BLaER1 treated with 17β-estradiol and CSF1 and Interleukin-3, amounts not matched to agents 10 nM and 100 nM (cell line): Measurements from ENCODE around the gene DTX1.

Experiments used
- H3K27ac ChIP-seq, 11 experiments: shearing (Covaris generic); formaldehyde crosslinking; 2 replicates each; pipeline ENCODE4 v1.8.1; 2022
- H3K27me3 ChIP-seq, 11 experiments: shearing (Covaris generic); formaldehyde crosslinking; 2 replicates each; pipeline ENCODE4 v1.8.1; 2022
- H3K36me3 ChIP-seq, 11 experiments: shearing (Covaris generic); formaldehyde crosslinking; 2 replicates each; pipeline ENCODE4 v1.8.1; 2022
- H3K4me1 ChIP-seq, 10 experiments: shearing (Covaris generic); formaldehyde crosslinking; 2 replicates each; pipeline ENCODE4 v1.8.1; 2022
- H3K4me2 ChIP-seq, 11 experiments: shearing (Covaris generic); formaldehyde crosslinking; 2 replicates each; pipeline ENCODE4 v1.8.1; 2022
- H3K4me3 ChIP-seq, 10 experiments: shearing (Covaris generic); formaldehyde crosslinking; 2 replicates each; pipeline ENCODE4 v1.8.1; 2022
- H3K9ac ChIP-seq, 11 experiments: shearing (Covaris generic); formaldehyde crosslinking; 2 replicates each; pipeline ENCODE4 v1.8.1; 2022
- H3K9me3 ChIP-seq, 11 experiments: shearing (Covaris generic); formaldehyde crosslinking; replicated peaks in 1 of 11; 2 replicates each; pipeline ENCODE4 v1.8.1; 2022
- H4K20me1 ChIP-seq, 11 experiments: shearing (Covaris generic); formaldehyde crosslinking; 2 replicates each; pipeline ENCODE4 v1.8.1; 2022
- Cebpa-rat ChIP-seq, 11 experiments: shearing (Covaris generic); IDR thresholded peaks; 2 replicates each; pipeline ENCODE4 v1.8.1; 2022

Gene DTX1

GRCh38 chr12:113097716-113098440 is 41.3 kb downstream of the DTX1 start:
- H3K36me3 ChIP-seq = peaks cover 0 to 29% (median 12%) of the 10 kb centered on the region in 11 experiments; a peak in 11 of 22 replicates
- H3K9ac ChIP-seq = no peak overlapping the region
- no peaks in the 10 kb centered on the region for H3K9me3 ChIP-seq
- TF ChIP-seq Cebpa-rat (IDR thresholded peaks at IDR 0.05) = no peak
- H4K20me1 ChIP-seq = peaks cover 0 to 16% (median 0%) of the 10 kb centered on the region in 11 experiments; a peak in 4 of 22 replicates
- H3K4me3 ChIP-seq = no peak overlapping the region
- peaks cover 9 to 54% (median 29%) of the 10 kb centered on the region in 10 experiments for H3K4me1 ChIP-seq
- H3K4me2 ChIP-seq = peak overlapping the region in 10 of 11 experiments; percentile 10 to 48 (median 37); a peak in 14 of 22 replicates
- no peaks in the 10 kb centered on the region for H3K27me3 ChIP-seq
- no peak overlapping the region for H3K27ac ChIP-seq

GRCh38 chr12:113098441-113099028 is 42.0 kb downstream of the DTX1 start:
- H3K27ac ChIP-seq = no peak overlapping the region
- no peak overlapping the region for H3K9ac ChIP-seq
- peak overlapping the region in 10 of 11 experiments; percentile 10 to 48 (median 37); a peak in 17 of 22 replicates for H3K4me2 ChIP-seq
- peaks cover 0 to 16% (median 0%) of the 10 kb centered on the region in 11 experiments; a peak in 4 of 22 replicates for H4K20me1 ChIP-seq
- H3K9me3 ChIP-seq = no peaks in the 10 kb centered on the region
- peaks cover 0 to 32% (median 12%) of the 10 kb centered on the region in 11 experiments; a peak in 11 of 22 replicates for H3K36me3 ChIP-seq
- no peak overlapping the region for H3K4me3 ChIP-seq
- no peaks in the 10 kb centered on the region for H3K27me3 ChIP-seq
- no peak for TF ChIP-seq Cebpa-rat (IDR thresholded peaks at IDR 0.05)
- H3K4me1 ChIP-seq = peaks cover 6 to 51% (median 26%) of the 10 kb centered on the region in 10 experiments

GRCh38 chr12:113099364-113099763 is 42.8 kb downstream of the DTX1 start:
- peak overlapping the region in 1 of 11 experiments; percentile 29; a peak in 2 of 22 replicates for H3K27ac ChIP-seq
- no peaks in the 10 kb centered on the region for H3K9me3 ChIP-seq
- no peaks in the 10 kb centered on the region for H3K27me3 ChIP-seq
- H3K4me3 ChIP-seq = no peak overlapping the region
- no peak for TF ChIP-seq Cebpa-rat (IDR thresholded peaks at IDR 0.05)
- H3K36me3 ChIP-seq = peaks cover 0 to 40% (median 12%) of the 10 kb centered on the region in 11 experiments; a peak in 11 of 22 replicates
- peak overlapping the region in 1 of 11 experiments; percentile 25; a peak in 1 of 22 replicates for H3K4me2 ChIP-seq
- peaks cover 0 to 16% (median 0%) of the 10 kb centered on the region in 11 experiments; a peak in 4 of 22 replicates for H4K20me1 ChIP-seq
- peak overlapping the region in 2 of 11 experiments; percentile 28 to 34; a peak in 2 of 22 replicates for H3K9ac ChIP-seq
- peaks cover 6 to 51% (median 26%) of the 10 kb centered on the region in 10 experiments for H3K4me1 ChIP-seq

GRCh38 chr12:113099764-113100163 is 43.2 kb downstream of the DTX1 start:
- H3K27me3 ChIP-seq = no peaks in the 10 kb centered on the region
- peaks cover 0 to 38% (median 11%) of the 10 kb centered on the region in 11 experiments; a peak in 11 of 22 replicates for H3K36me3 ChIP-seq
- H3K9me3 ChIP-seq = no peaks in the 10 kb centered on the region
- peaks cover 6 to 51% (median 26%) of the 10 kb centered on the region in 10 experiments for H3K4me1 ChIP-seq
- no peak overlapping the region for H3K4me3 ChIP-seq
- H3K9ac ChIP-seq = peak overlapping the region in 2 of 11 experiments; percentile 28 to 34; a peak in 2 of 22 replicates
- no peak overlapping the region for H3K4me2 ChIP-seq
- H4K20me1 ChIP-seq = peaks cover 0 to 14% (median 0%) of the 10 kb centered on the region in 11 experiments; a peak in 4 of 22 replicates
- H3K27ac ChIP-seq = peak overlapping the region in 2 of 11 experiments; percentile 9 to 29; a peak in 3 of 22 replicates
- TF ChIP-seq Cebpa-rat (IDR thresholded peaks at IDR 0.05) = no peak

- H3K27me3 ChIP-seq = no peaks in the 10 kb centered on the region
- 0 out of 22 replicates have a peak overlapping the region, but pooled peaks of 2 of the 11 experiments have one; percentile 1 to 23 for H3K4me2 ChIP-seq
- peaks cover 0 to 44% (median 17%) of the 10 kb centered on the region in 11 experiments; a peak in 13 of 22 replicates for H3K36me3 ChIP-seq
- H3K9me3 ChIP-seq = no peaks in the 10 kb centered on the region
- peaks cover 6 to 51% (median 26%) of the 10 kb centered on the region in 10 experiments for H3K4me1 ChIP-seq
- H4K20me1 ChIP-seq = peaks cover 0 to 13% (median 0%) of the 10 kb centered on the region in 11 experiments; a peak in 4 of 22 replicates
- H3K4me3 ChIP-seq = no peak overlapping the region
- no peak overlapping the region for H3K27ac ChIP-seq
- H3K9ac ChIP-seq = no peak overlapping the region
- TF ChIP-seq Cebpa-rat (IDR thresholded peaks at IDR 0.05) = no peak
These were observed 45.2 kb downstream of the DTX1 start for GRCh38 chr12:113101751-113102150.

- Histone ChIP-seq H3K9ac (no peak overlapping the region), H3K4me1 (peaks cover 6 to 47% (median 24%) of the 10 kb centered on the region in 10 experiments), H3K27me3 (no peaks in the 10 kb centered on the region), H3K27ac (no peak overlapping the region), H3K36me3 (peaks cover 0 to 47% (median 12%) of the 10 kb centered on the region in 11 experiments; a peak in 10 of 22 replicates), H3K9me3 (no peaks in the 10 kb centered on the region), H4K20me1 (peaks cover 0 to 4% (median 0%) of the 10 kb centered on the region in 11 experiments; a peak in 4 of 22 replicates), H3K4me3 (no peak overlapping the region), H3K4me2 (peak overlapping the region in 4 of 11 experiments; percentile 3 to 18 (median 6); a peak in 1 of 22 replicates)
- TF ChIP-seq Cebpa-rat (IDR thresholded peaks at IDR 0.05) = no peak
These were observed 46.3 kb downstream of the DTX1 start for GRCh38 chr12:113102811-113103210.

- H3K4me1 ChIP-seq = peaks cover 0 to 36% (median 13%) of the 10 kb centered on the region in 10 experiments; a peak in 17 of 20 replicates
- no peaks in the 10 kb centered on the region for H3K27me3 ChIP-seq
- no peaks in the 10 kb centered on the region for H4K20me1 ChIP-seq
- H3K4me3 ChIP-seq = no peak overlapping the region
- H3K9ac ChIP-seq = no peak overlapping the region
- no peak overlapping the region for H3K4me2 ChIP-seq
- H3K9me3 ChIP-seq = no peaks in the 10 kb centered on the region
- TF ChIP-seq Cebpa-rat (IDR thresholded peaks at IDR 0.05) = no peak
- no peak overlapping the region for H3K27ac ChIP-seq
- H3K36me3 ChIP-seq = peaks cover 0 to 55% (median 12%) of the 10 kb centered on the region in 11 experiments; a peak in 10 of 22 replicates
These were observed 47.4 kb downstream of the DTX1 start for GRCh38 chr12:113103756-113104450.

- Histone ChIP-seq H3K9ac (no peak overlapping the region), H3K4me2 (no peak overlapping the region), H3K36me3 (peaks cover 0 to 57% (median 12%) of the 10 kb centered on the region in 11 experiments; a peak in 10 of 22 replicates)
These were observed 48.5 kb downstream of the DTX1 start for GRCh38 chr12:113104953-113105510.

More at GRCh38 chr12:113104953-113105510, 48.5 kb downstream of the DTX1 start:
- Histone ChIP-seq H3K4me1 (peaks cover 0 to 25% (median 13%) of the 10 kb centered on the region in 10 experiments; a peak in 13 of 20 replicates), H3K4me3 (no peak overlapping the region), H3K9me3 (no peaks in the 10 kb centered on the region), H3K27ac (no peak overlapping the region), H3K27me3 (no peaks in the 10 kb centered on the region), H4K20me1 (0 out of 22 replicates have a peak, but pooled peaks cover 0 to 5% (median 0%) of the 10 kb centered on the region in 11 experiments)
- TF ChIP-seq Cebpa-rat (IDR thresholded peaks at IDR 0.05) = no peak
